Tibial nerve (tissue), 4 donors: ENCODE measurements around the gene ZSWIM3. TPM values are rescaled to one million over a fixed set of nuclear protein-coding genes. Genes with fewer than 3 reads are reported as not detected.

Source experiments
- DNase-seq, 2 donors: peaks; one replicate each; pipeline ENCODE4 v3.0.0-alpha.2; 2019; ENCODE audit warnings: low spot score in 2 of 2
- H3K27ac ChIP-seq, 4 donors: fragments of 200-600 bp; sonication (generic) in 3 of 4; one replicate each; pipeline ENCODE4 v1.5.1; 2017 to 2019; ENCODE audit warnings: mild to moderate bottlenecking in 1 of 4
- H3K27me3 ChIP-seq, 2 donors: fragments of 200-600 bp; sonication (generic) in 1 of 2; one replicate each; pipeline versions ENCODE4 v1.5.1 to v1.6.0; 2017 to 2019
- H3K36me3 ChIP-seq, 3 donors: fragments of 200-600 bp; sonication (generic); one replicate each; pipeline ENCODE4 v1.5.1; 2018 to 2019
- H3K4me1 ChIP-seq, 4 donors: fragments of 200-600 bp; sonication (generic) in 3 of 4; one replicate each; pipeline ENCODE4 v1.5.1; 2017 to 2019
- H3K4me3 ChIP-seq, 4 donors: fragments of 200-600 bp; sonication (generic) in 3 of 4; one replicate each; pipeline ENCODE4 v1.5.1; 2017 to 2019; ENCODE audit warnings: mild to moderate bottlenecking in 1 of 4, moderate library complexity in 1 of 4
- H3K9me3 ChIP-seq, 4 donors: fragments of 200-600 bp; sonication (generic) in 3 of 4; one replicate each; pipeline ENCODE4 v1.5.1; 2017 to 2019
- EP300 ChIP-seq, 2 donors: sonication (generic); formaldehyde crosslinking; IDR thresholded peaks; one replicate each; pipeline ENCODE4 v1.6.1; 2017; ENCODE audit warnings: antibody characterized with exemption in 2 of 2, mild to moderate bottlenecking in 1 of 2
- POLR2A ChIP-seq, 2 donors: fragments of 450-650 bp; IDR thresholded peaks; one replicate each; pipeline ENCODE4 v1.6.1; 2017; ENCODE audit warnings: antibody characterized with exemption in 2 of 2, mild to moderate bottlenecking in 2 of 2, moderate library complexity in 2 of 2
- WGBS, 2 donors: methylation state at CpG; one replicate each; pipeline ENCODE4 v1.1.5; 2018; 5-methylcytosine and 5-hydroxymethylcytosine counted together
- total RNA-seq, 4 donors: library from RNA; depleted of rRNA; stranded (reverse); fragments of >200 nt; gene quantifications; one replicate each; pipeline ENCODE4 v1.1.0, GENCODE V29; 2016
- TF ChIP-seq, protein P1 (sequence below), 5 experiments: fragments of 200-600 bp in 3 of 5; fragments of 450-650 bp in 2 of 5; sonication (generic) in 3 of 5; IDR thresholded peaks; one replicate each; pipeline ENCODE4 v1.5.1; 2016 to 2019; ENCODE audit warnings: antibody characterized with exemption in 5 of 5, mild to moderate bottlenecking in 3 of 5, moderate library complexity in 2 of 5

ZSWIM3 gene
- total RNA-seq, result 1 to 10 TPM; 3.1 to 6.3 (median 4.8) TPM

- peak; percentile 91 to 100 for DNase-seq
- TF ChIP-seq, protein P1, sequence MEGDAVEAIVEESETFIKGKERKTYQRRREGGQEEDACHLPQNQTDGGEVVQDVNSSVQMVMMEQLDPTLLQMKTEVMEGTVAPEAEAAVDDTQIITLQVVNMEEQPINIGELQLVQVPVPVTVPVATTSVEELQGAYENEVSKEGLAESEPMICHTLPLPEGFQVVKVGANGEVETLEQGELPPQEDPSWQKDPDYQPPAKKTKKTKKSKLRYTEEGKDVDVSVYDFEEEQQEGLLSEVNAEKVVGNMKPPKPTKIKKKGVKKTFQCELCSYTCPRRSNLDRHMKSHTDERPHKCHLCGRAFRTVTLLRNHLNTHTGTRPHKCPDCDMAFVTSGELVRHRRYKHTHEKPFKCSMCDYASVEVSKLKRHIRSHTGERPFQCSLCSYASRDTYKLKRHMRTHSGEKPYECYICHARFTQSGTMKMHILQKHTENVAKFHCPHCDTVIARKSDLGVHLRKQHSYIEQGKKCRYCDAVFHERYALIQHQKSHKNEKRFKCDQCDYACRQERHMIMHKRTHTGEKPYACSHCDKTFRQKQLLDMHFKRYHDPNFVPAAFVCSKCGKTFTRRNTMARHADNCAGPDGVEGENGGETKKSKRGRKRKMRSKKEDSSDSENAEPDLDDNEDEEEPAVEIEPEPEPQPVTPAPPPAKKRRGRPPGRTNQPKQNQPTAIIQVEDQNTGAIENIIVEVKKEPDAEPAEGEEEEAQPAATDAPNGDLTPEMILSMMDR (IDR thresholded peaks at IDR 0.05), result peak in 1 of 5 experiments; percentile 29
- peak in 1 of 2 donors; percentile 80 for TF ChIP-seq EP300 (IDR thresholded peaks at IDR 0.05)
- TF ChIP-seq POLR2A (IDR thresholded peaks at IDR 0.05), result peak; percentile 36 to 79
- Histone ChIP-seq H3K36me3 (peaks cover 0 to 29% (median 0%) of the 10 kb centered on the region in 3 donors), H3K4me1 (peaks cover 0 to 51% (median 23%) of the 10 kb centered on the region in 4 donors), H3K9me3 (no peaks in the 10 kb centered on the region), H3K27me3 (no peaks in the 10 kb centered on the region), H3K27ac (peak within 1 kb of the TSS; percentile 37 to 87 (median 82)), H3K4me3 (peak within 1 kb of the TSS; percentile 66 to 99 (median 88))
- WGBS, 2 donors, result 0% methylated on average over 23 to 35 of the region's 36 CpGs
These were observed at the start of gene ZSWIM3, which contains the start of gene ACOT8 for GRCh38 chr20:45857114-45857881. TSS of gene ZSWIM3 (plus strand) at chr20:45857614. CDS start at chr20:45857826, 212 bp downstream. TSS of gene ACOT8 (minus strand) at chr20:45857392. CDS start at chr20:45857315, 77 bp downstream.

GRCh38 chr20:45810191-45810970, 47.0 kb upstream of the ZSWIM3 start:
- H3K9me3 ChIP-seq, result no peaks in the 10 kb centered on the region
- DNase-seq, result no peak
- peaks cover 0 to 17% (median 6%) of the 10 kb centered on the region in 4 donors for H3K4me1 ChIP-seq
- H3K4me3 ChIP-seq, result no peak overlapping the region
- H3K27ac ChIP-seq, result no peak overlapping the region
- H3K36me3 ChIP-seq, result peaks cover 0 to 62% (median 21%) of the 10 kb centered on the region in 3 donors
- H3K27me3 ChIP-seq, result no peaks in the 10 kb centered on the region
- WGBS, 2 donors, result 92% methylated on average over 8 of the region's 8 CpGs
- no peak for TF ChIP-seq EP300 (IDR thresholded peaks at IDR 0.05)
- TF ChIP-seq, protein P1 (IDR thresholded peaks at IDR 0.05), result no peak
- TF ChIP-seq POLR2A (IDR thresholded peaks at IDR 0.05), result no peak

DNA sequence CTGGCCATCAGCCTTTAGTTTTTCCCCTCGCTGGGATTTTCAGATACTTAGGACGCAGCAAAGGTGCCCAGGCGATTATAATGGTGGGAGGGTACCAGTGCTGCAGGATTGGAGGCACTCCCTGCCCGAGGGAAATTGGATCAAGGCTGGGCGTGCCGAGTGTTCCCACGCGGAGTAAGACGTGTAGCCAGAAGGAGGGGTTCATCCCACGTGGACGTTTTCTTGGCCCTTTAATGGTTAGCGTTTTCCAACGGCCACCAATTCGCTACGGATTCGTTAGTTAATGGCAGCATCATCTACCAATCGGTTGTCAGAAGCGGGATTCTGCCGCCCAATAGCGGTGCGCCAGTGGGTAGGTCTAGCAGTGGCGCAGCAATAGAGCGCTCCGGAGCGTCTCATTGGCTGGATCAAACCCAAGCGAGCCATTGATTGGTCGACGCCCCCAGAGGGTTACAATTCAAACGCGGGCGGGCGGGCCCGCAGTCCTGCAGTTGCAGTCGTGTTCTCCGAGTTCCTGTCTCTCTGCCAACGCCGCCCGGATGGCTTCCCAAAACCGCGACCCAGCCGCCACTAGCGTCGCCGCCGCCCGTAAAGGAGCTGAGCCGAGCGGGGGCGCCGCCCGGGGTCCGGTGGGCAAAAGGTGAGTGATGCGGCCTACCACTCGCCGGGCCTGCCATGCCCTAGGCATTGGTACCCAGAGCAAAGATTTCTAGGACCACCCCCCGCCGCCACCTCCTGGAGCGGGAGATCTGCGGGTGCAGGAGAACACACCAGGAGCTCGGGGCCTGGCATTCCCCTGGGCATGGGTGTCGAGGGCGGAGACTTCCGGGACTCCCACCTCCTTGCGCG, 45.0 kb upstream of the ZSWIM3 start, which contains the start of gene UBE2C:
Gene UBE2C (plus strand): TSS at position 488 of the 849 bp plus-strand sequence. CDS start 52 bp downstream, at position 540.
- peaks cover 0 to 42% (median 16%) of the 10 kb centered on the region in 3 donors for H3K36me3 ChIP-seq
- H3K4me1 ChIP-seq, result peaks cover 0 to 22% (median 6%) of the 10 kb centered on the region in 4 donors
- WGBS, 2 donors, result 1% methylated on average over 45 to 64 of the region's 65 CpGs
- H3K4me3 ChIP-seq, result peak within 1 kb of the TSS; percentile 31 to 71 (median 59)
- no peaks in the 10 kb centered on the region for H3K27me3 ChIP-seq
- H3K27ac ChIP-seq, result peak within 1 kb of the TSS in 2 of 4 donors; percentile 58 to 67
- H3K9me3 ChIP-seq, result no peaks in the 10 kb centered on the region
- TF ChIP-seq EP300 (IDR thresholded peaks at IDR 0.05), result peak in 1 of 2 donors; percentile 65
- TF ChIP-seq, protein P1 (IDR thresholded peaks at IDR 0.05), result peak in 2 of 5 experiments; percentile 0 to 45
- peak in 1 of 2 donors; percentile 18 for TF ChIP-seq POLR2A (IDR thresholded peaks at IDR 0.05)
- peak; percentile 95 to 98 for DNase-seq

DNA sequence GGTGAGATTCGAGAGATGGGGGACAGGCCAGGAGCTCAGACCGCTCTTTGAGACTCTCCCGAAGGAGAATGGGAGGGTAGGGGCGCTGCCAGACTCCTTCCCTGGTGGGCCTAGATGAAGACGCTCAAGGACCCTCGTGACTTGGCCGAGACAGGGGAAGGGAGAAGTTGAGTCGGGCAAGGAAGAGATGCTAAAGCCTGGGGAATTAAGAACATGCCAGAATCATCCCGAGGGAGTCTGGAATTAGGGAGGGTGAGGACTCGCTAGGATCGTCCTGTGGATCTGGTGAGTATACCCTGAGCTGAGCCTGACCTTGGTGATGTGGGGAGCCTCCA, 44.4 kb upstream of the ZSWIM3 start:
- H3K9me3 ChIP-seq, result no peaks in the 10 kb centered on the region
- WGBS, 2 donors, result 4 to 7% methylated on average over 9 to 11 of the region's 11 CpGs
- TF ChIP-seq POLR2A (IDR thresholded peaks at IDR 0.05), result no peak
- TF ChIP-seq, protein P1 (IDR thresholded peaks at IDR 0.05), result no peak
- no peak for TF ChIP-seq EP300 (IDR thresholded peaks at IDR 0.05)
- H3K27me3 ChIP-seq, result no peaks in the 10 kb centered on the region
- DNase-seq, result no peak
- peaks cover 0 to 36% (median 10%) of the 10 kb centered on the region in 3 donors for H3K36me3 ChIP-seq
- H3K27ac ChIP-seq, result no peak overlapping the region
- H3K4me1 ChIP-seq, result peaks cover 0 to 28% (median 6%) of the 10 kb centered on the region in 4 donors
- peak overlapping the region; percentile 31 to 71 (median 59) for H3K4me3 ChIP-seq
